Measurements from ENCODE around the gene RNFT1. TPM values are rescaled to one million over a fixed set of nuclear protein-coding genes. Genes with fewer than 3 reads are reported as not detected.
"Not testable (repeated sequence)": the region's sequence is repeated elsewhere in the genome, so short reads cannot be mapped to it uniquely, and the experiment has no call there.

The RNFT1 gene
- total RNA-seq, 1 donor from 2014 or later = 15.0 TPM

- DNase-seq (ENCODE audit: low spot score) = not testable (repeated sequence)
These were observed 34.4 kb downstream of the RNFT1 start for GRCh38 chr17:59930121-59930520.

DNA sequence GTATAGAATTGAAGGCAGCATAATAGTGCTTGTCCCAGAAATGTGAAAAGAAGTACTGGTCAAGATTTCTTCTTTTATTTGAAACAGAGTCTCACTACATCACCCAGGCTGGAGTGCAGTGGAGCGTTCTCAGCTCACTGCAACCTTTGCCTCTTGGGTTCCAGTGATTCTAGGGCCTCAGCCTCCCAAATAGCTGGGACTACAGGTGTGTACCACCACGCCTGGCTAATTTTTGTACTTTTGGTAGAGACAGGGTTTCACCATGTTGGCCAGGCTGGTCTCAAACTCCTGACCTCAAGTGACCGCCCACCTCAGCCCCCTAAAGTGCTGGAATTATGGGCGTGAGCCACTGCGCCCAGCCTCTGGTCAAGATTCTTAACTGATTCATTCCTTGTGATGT is 43.9 kb downstream of the RNFT1 start:
- not testable (repeated sequence) for DNase-seq (ENCODE audit: low spot score)

GRCh38 chr17:59916446-59916845 is 48.1 kb downstream of the RNFT1 start:
- no peak for DNase-seq (ENCODE audit: low spot score)

- no peak for DNase-seq (ENCODE audit: low spot score)
These were observed 50.2 kb downstream of the RNFT1 start for GRCh38 chr17:59914274-59914854.

DNA sequence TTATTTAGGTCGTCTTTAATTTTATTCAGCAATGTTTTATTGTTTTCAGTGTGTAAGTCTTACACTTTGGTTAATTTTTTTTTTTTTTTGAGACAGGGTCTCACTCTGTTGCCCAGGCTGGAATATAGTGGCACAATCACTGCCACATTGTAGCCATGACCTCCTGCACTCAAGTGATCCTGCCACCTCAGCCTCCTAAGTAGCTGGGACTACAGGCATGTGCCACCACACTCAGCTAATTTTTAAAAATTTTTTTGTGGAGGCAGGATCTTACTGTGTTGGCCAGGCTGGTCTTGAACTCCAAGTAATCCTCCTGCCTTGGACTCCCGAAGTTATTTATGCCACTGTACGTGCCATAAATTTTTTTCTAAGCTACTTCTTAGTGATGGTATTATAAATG is 57.1 kb downstream of the RNFT1 start:
- no peak for DNase-seq (ENCODE audit: low spot score)

DNA sequence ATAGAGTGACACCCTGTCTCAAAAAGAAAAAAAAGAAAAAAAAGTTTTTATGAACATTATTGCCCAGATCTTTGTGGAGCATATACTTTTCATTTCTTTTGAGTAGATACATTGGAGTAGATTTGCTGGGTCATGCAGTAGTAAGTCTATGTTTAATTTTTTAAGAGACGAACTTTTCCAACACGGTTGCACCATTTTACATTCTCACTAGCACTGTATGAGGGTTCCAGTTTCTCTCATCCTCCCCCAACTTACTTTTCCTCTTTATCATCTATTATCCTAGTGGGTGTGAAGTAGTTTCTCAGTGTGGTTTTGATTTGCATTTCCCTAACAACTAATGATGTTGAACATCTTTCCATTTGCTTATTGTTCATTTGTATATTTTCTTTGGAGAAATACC is 61.1 kb downstream of the RNFT1 start:
- DNase-seq (ENCODE audit: low spot score) = no peak

Other genes starting within 250 kb of the RNFT1 start
- 9.4 TPM for gene TUBD1, start 71.8 kb downstream of the RNFT1 start, total RNA-seq
- gene RPS6KB1, start 71.6 kb downstream of the RNFT1 start, total RNA-seq = 46.8 TPM
- 30.7 TPM for gene HEATR6, start 114.2 kb upstream of the RNFT1 start, total RNA-seq
- gene CA4, start 185.2 kb upstream of the RNFT1 start, total RNA-seq = 1.5 TPM